HCT116 (cell line): Measurements from ENCODE around the gene PRKN. TPM values are rescaled to one million over a fixed set of nuclear protein-coding genes. Genes with fewer than 3 reads are reported as not detected.

Source experiments
- ATAC-seq: fragments of 200-7000 bp; cut with Tn5 transposase; 2 replicates; pipeline ENCODE4 v1.9.1; 2020; ENCODE audit warnings: mild to moderate bottlenecking, moderate library complexity
- BruUV-seq: library from RNA; stranded (reverse); fragments of 400-500 nt; replicated peaks from 2 replicates; lab custom pipeline; 2021; lab: Mats Ljungman, UMichigan
- CTCF ChIA-PET: fragments of 300-600 bp; sonication (Branson Sonifier 250); formaldehyde crosslinking; loops from one replicate; lab custom pipeline; 2021; ENCODE audit warnings: antibody characterized with exemption; lab: Charles Lee
- POLR2A ChIA-PET: fragments of 300-600, 350-600 bp; sonication (Branson Sonifier 250); formaldehyde crosslinking; loops from one replicate; lab custom pipeline; 2021; ENCODE audit warnings: antibody characterized with exemption; lab: Charles Lee
- RAD21 ChIA-PET, 2 experiments: fragments of 300-600 bp; sonication (Branson Sonifier 250); formaldehyde crosslinking; loops; one replicate each; lab custom pipeline; 2023; ENCODE audit warnings: low total read pairs in 2 of 2; ENCODE audit not compliant: uncharacterized antibody in 2 of 2, unreplicated experiment in 2 of 2, low non-redundant PET in 1 of 2; lab: Charles Lee
- DNase-seq: peaks from one replicate; pipeline ENCODE4 v3.0.0-alpha.2; 2010; ENCODE audit warnings: low read depth, low spot score
- H2AFZ ChIP-seq: fragments of 200-600 bp; shearing (Covaris generic), sonication (generic); 2 replicates; pipeline ENCODE4 v1.6.1; 2017; ENCODE audit warnings: low read depth, mixed run types, mixed read lengths, antibody characterized with exemption, low read length; ENCODE audit not compliant: poor library complexity, severe bottlenecking
- H3K27ac ChIP-seq: 2 replicates; pipeline ENCODE4 v1.5.1; 2012; ENCODE audit warnings: low read depth, low read length
- H3K27me3 ChIP-seq: fragments of 200-600 bp; sonication (generic); 2 replicates; pipeline ENCODE4 v1.6.1; 2016; ENCODE audit warnings: mixed run types, low read length, mixed read lengths; ENCODE audit not compliant: insufficient read depth
- H3K36me3 ChIP-seq, 2 experiments: fragments of 200-500 bp in 1 of 2; fragments of 200-600 bp in 1 of 2; sonication (Bioruptor generic) in 1 of 2; sonication (generic) in 1 of 2; 2 replicates each; pipeline versions ENCODE4 v1.5.1 to v1.6.1; 2014 to 2016; ENCODE audit warnings: low read length in 2 of 2, inconsistent platforms in 1 of 2, mixed read lengths in 1 of 2, mixed run types in 1 of 2; ENCODE audit not compliant: insufficient read depth in 2 of 2, control insufficient read depth in 1 of 2
- H3K4me1 ChIP-seq, 2 experiments: fragments of 200-600 bp in 1 of 2; sonication (generic) in 1 of 2; 2 replicates each; pipeline versions ENCODE4 v1.5.1 to v1.6.1; 2012 to 2017; ENCODE audit warnings: low read length in 2 of 2, inconsistent platforms in 1 of 2, mild to moderate bottlenecking in 1 of 2, mixed read lengths in 1 of 2, mixed run types in 1 of 2, moderate library complexity in 1 of 2; ENCODE audit not compliant: insufficient read depth in 2 of 2, control insufficient read depth in 1 of 2
- H3K4me2 ChIP-seq: fragments of 200-600 bp; sonication (generic); 2 replicates; pipeline ENCODE4 v1.6.1; 2017; ENCODE audit warnings: mixed run types, low read length, mixed read lengths
- H3K4me3 ChIP-seq, 2 experiments: fragments of 200-600 bp in 1 of 2; sonication (generic) in 1 of 2; replicated peaks in 1 of 2; 2 replicates each; pipeline ENCODE4 v1.5.1; 2011 to 2016; ENCODE audit warnings: low read length in 2 of 2, control low read depth in 1 of 2, low read depth in 1 of 2, mild to moderate bottlenecking in 1 of 2, mixed read lengths in 1 of 2, mixed run types in 1 of 2
- H3K79me2 ChIP-seq: fragments of 200-600 bp; sonication (generic); 2 replicates; pipeline ENCODE4 v1.6.1; 2017; ENCODE audit warnings: mild to moderate bottlenecking, mixed run types, low read length, moderate library complexity, mixed read lengths; ENCODE audit not compliant: insufficient read depth
- H3K9ac ChIP-seq: fragments of 200-600 bp; sonication (generic); 2 replicates; pipeline ENCODE4 v1.6.1; 2016; ENCODE audit warnings: low read length, mixed read lengths
- H3K9me2 ChIP-seq: fragments of 200-600 bp; sonication (generic), shearing (Covaris generic); 2 replicates; pipeline ENCODE4 v1.6.1; 2017; ENCODE audit warnings: mixed run types, mild to moderate bottlenecking, moderate library complexity; ENCODE audit not compliant: insufficient read depth
- H3K9me3 ChIP-seq, 2 experiments: fragments of 200-500 bp in 1 of 2; fragments of 200-600 bp in 1 of 2; sonication (Bioruptor generic) in 1 of 2; sonication (generic) in 1 of 2; 2 replicates each; pipeline ENCODE4 v1.6.1; 2014 to 2017; ENCODE audit warnings: low read length in 2 of 2, mixed read lengths in 2 of 2, inconsistent platforms in 1 of 2, low read depth in 1 of 2, mild to moderate bottlenecking in 1 of 2, mixed run types in 1 of 2, moderate library complexity in 1 of 2; ENCODE audit not compliant: control insufficient read depth in 1 of 2, insufficient read depth in 1 of 2
- H4K20me1 ChIP-seq: fragments of 200-600 bp; sonication (generic), shearing (Covaris generic); 2 replicates; pipeline ENCODE4 v1.6.1; 2017; ENCODE audit warnings: mixed run types, mild to moderate bottlenecking, moderate library complexity; ENCODE audit not compliant: insufficient read depth
- CEBPB ChIP-seq: IDR thresholded peaks from 2 replicates; pipeline ENCODE4 v1.6.1; 2012; ENCODE audit warnings: low read depth
- EZH2 ChIP-seq: fragments of 200-600 bp; sonication (generic); IDR thresholded peaks from 2 replicates; pipeline ENCODE4 v1.6.1; 2017; ENCODE audit warnings: antibody characterized with exemption, mixed run types
- JUND ChIP-seq: IDR thresholded peaks from 2 replicates; pipeline ENCODE4 v1.6.1; 2012
- POLR2AphosphoS5 ChIP-seq: IDR thresholded peaks from 2 replicates; pipeline ENCODE4 v1.6.1; 2011; ENCODE audit warnings: mild to moderate bottlenecking, low read depth, low read length, moderate library complexity
- RAD21 ChIP-seq: IDR thresholded peaks from 2 replicates; pipeline ENCODE4 v1.6.1; 2012; ENCODE audit warnings: low read depth, mild to moderate bottlenecking
- SRF ChIP-seq: IDR thresholded peaks from 2 replicates; pipeline ENCODE4 v1.6.1; 2012; ENCODE audit warnings: low read depth
- TCF7L2 ChIP-seq: IDR thresholded peaks from 2 replicates; pipeline ENCODE4 v1.7.0; 2011; ENCODE audit warnings: borderline replicate concordance, inconsistent platforms; ENCODE audit not compliant: insufficient read depth, insufficient read length; ENCODE audit errors: extremely low read depth
- YY1 ChIP-seq: IDR thresholded peaks from 2 replicates; pipeline ENCODE4 v1.6.1; 2011; ENCODE audit warnings: low read length, low read depth, moderate library complexity, mild to moderate bottlenecking; ENCODE audit not compliant: insufficient replicate concordance; ENCODE audit errors: extremely low read depth
- ZFX ChIP-seq: fragments of 450-650 bp; IDR thresholded peaks from 2 replicates; pipeline ENCODE4 v1.6.1; 2017
- intact Hi-C: fragments of 100-400 bp; cut with micrococcal nuclease; formaldehyde crosslinking; loops from 2 replicates; pipeline ENCODE4 v1.10.0; 2022
- total RNA-seq: library from RNA; stranded (reverse); gene quantifications from one replicate; pipeline ENCODE4 v1.2.1, GENCODE V29; 2021; ENCODE audit not compliant: unreplicated experiment
- TF ChIP-seq, protein P1 (sequence below): IDR thresholded peaks from 2 replicates; pipeline ENCODE4 v1.6.1; 2012
- TF ChIP-seq, protein P2 (sequence below), 3 experiments: fragments of 200-600 bp in 1 of 3; sonication (generic) in 1 of 3; IDR thresholded peaks in 2 of 3; conservative IDR thresholded peaks in 1 of 3; 2 replicates each; pipeline ENCODE4 v1.5.1; 2012 to 2017; ENCODE audit warnings: low read depth in 2 of 3, low read length in 2 of 3, antibody characterized with exemption in 1 of 3, borderline replicate concordance in 1 of 3, control low read depth in 1 of 3, mild to moderate bottlenecking in 1 of 3, mixed read lengths in 1 of 3, mixed run types in 1 of 3, moderate library complexity in 1 of 3; ENCODE audit not compliant: insufficient read depth in 1 of 3
- TF ChIP-seq, protein P3 (sequence below): IDR thresholded peaks from 2 replicates; pipeline ENCODE4 v1.6.1; 2012; ENCODE audit warnings: low read depth

Gene PRKN
- total RNA-seq, 1 experiment from 2014 or later: 2.6 TPM

GRCh38 chr6:162157167-162157870 is 570.2 kb downstream of the PRKN start:
- DNase-seq: no peak
- H3K79me2 ChIP-seq: no peaks in the 10 kb centered on the region
- intact Hi-C loops: no loop called here
- no peaks in the 10 kb centered on the region for H3K9me3 ChIP-seq
- H3K4me3 ChIP-seq: no peak overlapping the region
- no peak for ATAC-seq
- no peak overlapping the region for H2AFZ ChIP-seq
- ChIA-PET CTCF (no interaction called here), RAD21 (no interaction called here), POLR2A (no interaction called here)
- no peak overlapping the region for H3K27ac ChIP-seq
- H3K36me3 ChIP-seq: no peaks in the 10 kb centered on the region
- H3K9ac ChIP-seq: no peak overlapping the region
- H3K4me2 ChIP-seq: no peak overlapping the region
- no peaks in the 10 kb centered on the region for H4K20me1 ChIP-seq
- no peaks in the 10 kb centered on the region for H3K4me1 ChIP-seq
- H3K9me2 ChIP-seq: no peaks in the 10 kb centered on the region
- BruUV-seq: no TSS peak
- TF ChIP-seq YY1 (no peak), EZH2 (no peak)
- TF ChIP-seq, protein P1, sequence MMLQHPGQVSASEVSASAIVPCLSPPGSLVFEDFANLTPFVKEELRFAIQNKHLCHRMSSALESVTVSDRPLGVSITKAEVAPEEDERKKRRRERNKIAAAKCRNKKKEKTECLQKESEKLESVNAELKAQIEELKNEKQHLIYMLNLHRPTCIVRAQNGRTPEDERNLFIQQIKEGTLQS: no peak
- H3K27me3 ChIP-seq: no peaks in the 10 kb centered on the region

GRCh38 chr6:162156146-162156545 is 571.4 kb downstream of the PRKN start:
- no peaks in the 10 kb centered on the region for H3K79me2 ChIP-seq
- H3K27ac ChIP-seq: no peak overlapping the region
- no peak overlapping the region for H3K9ac ChIP-seq
- no peaks in the 10 kb centered on the region for H3K27me3 ChIP-seq
- H3K4me2 ChIP-seq: no peak overlapping the region
- no peak overlapping the region for H3K4me3 ChIP-seq
- POLR2A ChIA-PET: no interaction called here
- H2AFZ ChIP-seq: no peak overlapping the region
- RAD21 ChIA-PET: no interaction called here
- H3K9me3 ChIP-seq: no peaks in the 10 kb centered on the region
- BruUV-seq: no TSS peak
- H3K4me1 ChIP-seq: no peaks in the 10 kb centered on the region
- ATAC-seq: no peak
- no peaks in the 10 kb centered on the region for H3K36me3 ChIP-seq
- H4K20me1 ChIP-seq: no peaks in the 10 kb centered on the region
- DNase-seq: no peak
- intact Hi-C loops: no loop called here
- CTCF ChIA-PET: no interaction called here
- no peaks in the 10 kb centered on the region for H3K9me2 ChIP-seq
- TF ChIP-seq, protein P2, sequence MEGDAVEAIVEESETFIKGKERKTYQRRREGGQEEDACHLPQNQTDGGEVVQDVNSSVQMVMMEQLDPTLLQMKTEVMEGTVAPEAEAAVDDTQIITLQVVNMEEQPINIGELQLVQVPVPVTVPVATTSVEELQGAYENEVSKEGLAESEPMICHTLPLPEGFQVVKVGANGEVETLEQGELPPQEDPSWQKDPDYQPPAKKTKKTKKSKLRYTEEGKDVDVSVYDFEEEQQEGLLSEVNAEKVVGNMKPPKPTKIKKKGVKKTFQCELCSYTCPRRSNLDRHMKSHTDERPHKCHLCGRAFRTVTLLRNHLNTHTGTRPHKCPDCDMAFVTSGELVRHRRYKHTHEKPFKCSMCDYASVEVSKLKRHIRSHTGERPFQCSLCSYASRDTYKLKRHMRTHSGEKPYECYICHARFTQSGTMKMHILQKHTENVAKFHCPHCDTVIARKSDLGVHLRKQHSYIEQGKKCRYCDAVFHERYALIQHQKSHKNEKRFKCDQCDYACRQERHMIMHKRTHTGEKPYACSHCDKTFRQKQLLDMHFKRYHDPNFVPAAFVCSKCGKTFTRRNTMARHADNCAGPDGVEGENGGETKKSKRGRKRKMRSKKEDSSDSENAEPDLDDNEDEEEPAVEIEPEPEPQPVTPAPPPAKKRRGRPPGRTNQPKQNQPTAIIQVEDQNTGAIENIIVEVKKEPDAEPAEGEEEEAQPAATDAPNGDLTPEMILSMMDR (IDR thresholded peaks at IDR 0.05 in 2 of 3, conservative IDR thresholded peaks at IDR 0.05 in 1 of 3; ENCODE audit: borderline replicate concordance in 1 of 3, insufficient read depth in 1 of 3, low read depth in 2 of 3, low read length in 2 of 3): no peak
- TF ChIP-seq, protein P3, sequence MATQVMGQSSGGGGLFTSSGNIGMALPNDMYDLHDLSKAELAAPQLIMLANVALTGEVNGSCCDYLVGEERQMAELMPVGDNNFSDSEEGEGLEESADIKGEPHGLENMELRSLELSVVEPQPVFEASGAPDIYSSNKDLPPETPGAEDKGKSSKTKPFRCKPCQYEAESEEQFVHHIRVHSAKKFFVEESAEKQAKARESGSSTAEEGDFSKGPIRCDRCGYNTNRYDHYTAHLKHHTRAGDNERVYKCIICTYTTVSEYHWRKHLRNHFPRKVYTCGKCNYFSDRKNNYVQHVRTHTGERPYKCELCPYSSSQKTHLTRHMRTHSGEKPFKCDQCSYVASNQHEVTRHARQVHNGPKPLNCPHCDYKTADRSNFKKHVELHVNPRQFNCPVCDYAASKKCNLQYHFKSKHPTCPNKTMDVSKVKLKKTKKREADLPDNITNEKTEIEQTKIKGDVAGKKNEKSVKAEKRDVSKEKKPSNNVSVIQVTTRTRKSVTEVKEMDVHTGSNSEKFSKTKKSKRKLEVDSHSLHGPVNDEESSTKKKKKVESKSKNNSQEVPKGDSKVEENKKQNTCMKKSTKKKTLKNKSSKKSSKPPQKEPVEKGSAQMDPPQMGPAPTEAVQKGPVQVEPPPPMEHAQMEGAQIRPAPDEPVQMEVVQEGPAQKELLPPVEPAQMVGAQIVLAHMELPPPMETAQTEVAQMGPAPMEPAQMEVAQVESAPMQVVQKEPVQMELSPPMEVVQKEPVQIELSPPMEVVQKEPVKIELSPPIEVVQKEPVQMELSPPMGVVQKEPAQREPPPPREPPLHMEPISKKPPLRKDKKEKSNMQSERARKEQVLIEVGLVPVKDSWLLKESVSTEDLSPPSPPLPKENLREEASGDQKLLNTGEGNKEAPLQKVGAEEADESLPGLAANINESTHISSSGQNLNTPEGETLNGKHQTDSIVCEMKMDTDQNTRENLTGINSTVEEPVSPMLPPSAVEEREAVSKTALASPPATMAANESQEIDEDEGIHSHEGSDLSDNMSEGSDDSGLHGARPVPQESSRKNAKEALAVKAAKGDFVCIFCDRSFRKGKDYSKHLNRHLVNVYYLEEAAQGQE: no peak
- TF ChIP-seq SRF (no peak), TCF7L2 (no peak), POLR2AphosphoS5 (no peak), ZFX (no peak), RAD21 (no peak), CEBPB (no peak), JUND (no peak)
